Measurements from ENCODE around the gene LSM3. TPM values are rescaled to one million over a fixed set of nuclear protein-coding genes. Genes with fewer than 3 reads are reported as not detected.

Gene LSM3
- total and polyA plus RNA-seq, 4 donors = 7.1 to 19.5 (median 10.2) TPM

DNA sequence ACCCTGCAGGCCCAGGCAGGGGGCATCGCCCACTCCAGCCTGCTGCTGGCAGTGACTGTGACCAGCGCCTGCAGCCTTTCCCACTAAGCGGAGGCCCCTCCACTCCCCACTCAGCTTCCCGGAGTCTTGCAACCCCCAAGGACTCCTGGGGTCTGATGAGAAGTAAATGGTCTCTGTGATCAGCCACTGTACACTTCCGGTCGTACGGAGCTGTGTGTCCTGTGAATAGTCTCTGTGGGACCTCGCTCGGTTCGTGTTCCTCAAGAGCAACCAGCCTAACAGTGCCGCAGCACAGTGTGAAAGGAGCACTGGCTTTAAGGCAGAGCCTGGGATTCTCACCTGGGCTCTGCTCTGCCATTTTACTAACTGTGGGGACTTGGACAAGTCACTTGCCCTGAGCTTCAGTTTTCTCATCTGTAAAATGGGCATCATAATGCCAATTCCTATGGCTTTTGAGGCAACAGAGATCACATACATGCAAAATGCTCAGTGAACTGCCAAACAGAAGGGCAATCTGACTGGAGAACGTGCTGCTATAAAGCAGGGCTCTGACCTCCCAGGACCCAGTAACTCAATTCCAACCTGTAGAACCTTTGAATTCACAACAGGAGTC is 27.0 kb upstream of the LSM3 start:
- DNase-seq = no peak
- Histone ChIP-seq H3K4me1 (ENCODE audit: control insufficient read depth in 1 of 2, insufficient read depth in 2 of 2, low read length in 2 of 2) (peaks cover 0 to 1% of the 10 kb centered on the region in 2 donors), H3K4me3 (ENCODE audit: low read length in 2 of 2) (no peak overlapping the region), H3K27me3 (ENCODE audit: control insufficient read depth in 1 of 2, insufficient read depth in 2 of 2, low read length in 1 of 2) (no peaks in the 10 kb centered on the region), H3K36me3 (ENCODE audit: control insufficient read depth in 1 of 2, insufficient read depth in 2 of 2, low read length in 1 of 2) (peaks cover 0 to 7% of the 10 kb centered on the region in 2 donors), H3K9me3 (ENCODE audit: control insufficient read depth, low read length) (no peaks in the 10 kb centered on the region), H3K27ac (ENCODE audit: low read depth in 1 of 2, low read length in 2 of 2) (no peak overlapping the region)
- ATAC-seq (ENCODE audit: low FRiP score) = no peak
- intact Hi-C loops (cut with DNase I) = no loop called here
- 88 to 89% methylated on average over 12 of the region's 12 CpGs for WGBS, 2 donors

DNA sequence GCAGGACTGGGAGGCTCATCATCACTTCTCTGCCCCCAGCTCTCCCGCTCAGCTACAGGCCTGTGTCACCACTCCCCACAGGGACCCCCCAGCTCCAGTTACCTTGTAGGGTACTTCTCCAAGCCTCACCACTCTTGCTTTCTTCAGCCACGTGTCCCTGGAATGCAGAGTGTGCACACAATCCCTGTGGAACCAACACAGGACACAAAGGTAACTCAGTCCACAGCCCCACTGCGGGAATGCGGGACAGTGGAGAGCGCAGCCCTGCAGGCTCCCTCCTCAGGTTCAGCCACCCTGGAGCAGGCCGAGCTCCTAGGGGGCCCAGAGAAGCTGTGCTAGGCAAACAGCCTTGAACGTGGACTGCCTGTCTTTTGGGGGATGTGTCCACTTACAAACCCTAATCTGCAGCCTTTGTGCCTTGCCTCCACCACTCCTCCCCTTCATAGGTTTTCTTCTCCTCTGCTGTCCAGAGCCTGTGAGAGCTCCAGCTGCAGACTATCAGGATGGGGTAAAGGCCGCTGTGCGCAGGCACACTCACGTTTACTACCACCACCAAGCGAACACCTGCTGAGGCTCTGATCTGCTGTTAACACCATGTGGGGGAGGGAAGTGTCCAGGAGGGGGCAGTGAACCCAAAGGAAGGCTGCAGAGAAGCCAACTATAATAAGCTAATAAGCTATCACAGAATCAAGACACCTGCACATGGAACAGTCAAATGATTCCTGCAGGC is 26.2 kb upstream of the LSM3 start:
- Histone ChIP-seq H3K27me3 (ENCODE audit: control insufficient read depth in 1 of 2, insufficient read depth in 2 of 2, low read length in 1 of 2) (no peaks in the 10 kb centered on the region), H3K36me3 (ENCODE audit: control insufficient read depth in 1 of 2, insufficient read depth in 2 of 2, low read length in 1 of 2) (peaks cover 2 to 11% of the 10 kb centered on the region in 2 donors), H3K4me1 (ENCODE audit: control insufficient read depth in 1 of 2, insufficient read depth in 2 of 2, low read length in 2 of 2) (no peaks in the 10 kb centered on the region), H3K4me3 (ENCODE audit: low read length in 2 of 2) (no peak overlapping the region), H3K27ac (ENCODE audit: low read depth in 1 of 2, low read length in 2 of 2) (no peak overlapping the region), H3K9me3 (ENCODE audit: control insufficient read depth, low read length) (no peaks in the 10 kb centered on the region)
- 87 to 89% methylated on average over 11 of the region's 11 CpGs for WGBS, 2 donors
- ATAC-seq (ENCODE audit: low FRiP score) (no peak), DNase-seq (no peak)
- intact Hi-C loops (cut with DNase I) = no loop called here

DNA sequence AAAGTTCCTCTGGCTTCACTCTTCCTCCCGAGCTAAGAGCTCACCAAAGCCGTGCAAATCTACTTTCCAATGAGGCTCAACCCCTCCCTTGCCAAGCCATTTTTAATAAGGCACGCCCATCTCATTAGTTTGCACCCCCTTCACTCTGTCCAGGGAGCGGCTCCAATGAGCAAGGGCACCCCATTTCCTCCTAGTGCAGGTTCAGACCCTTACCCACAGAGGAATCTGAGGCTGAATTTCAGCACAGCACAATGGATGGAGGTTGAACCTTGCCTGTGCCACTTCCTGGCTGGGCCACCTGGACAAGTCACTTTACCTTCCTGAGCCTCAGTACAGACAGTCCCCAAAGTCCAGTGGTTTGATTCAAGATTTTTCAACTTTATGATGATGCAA is 25.7 kb upstream of the LSM3 start:
- H3K9me3 ChIP-seq (ENCODE audit: control insufficient read depth, low read length) = no peaks in the 10 kb centered on the region
- intact Hi-C loops (cut with DNase I) = no loop called here
- no peak overlapping the region for H3K27ac ChIP-seq (ENCODE audit: low read depth in 1 of 2, low read length in 2 of 2)
- H3K36me3 ChIP-seq (ENCODE audit: control insufficient read depth in 1 of 2, insufficient read depth in 2 of 2, low read length in 1 of 2) = peaks cover 2 to 11% of the 10 kb centered on the region in 2 donors
- WGBS, 2 donors = 84% methylated on average over 4 of the region's 4 CpGs
- DNase-seq = no peak
- H3K27me3 ChIP-seq (ENCODE audit: control insufficient read depth in 1 of 2, insufficient read depth in 2 of 2, low read length in 1 of 2) = no peaks in the 10 kb centered on the region
- no peaks in the 10 kb centered on the region for H3K4me1 ChIP-seq (ENCODE audit: control insufficient read depth in 1 of 2, insufficient read depth in 2 of 2, low read length in 2 of 2)
- ATAC-seq (ENCODE audit: low FRiP score) = no peak
- no peak overlapping the region for H3K4me3 ChIP-seq (ENCODE audit: low read length in 2 of 2)

DNA sequence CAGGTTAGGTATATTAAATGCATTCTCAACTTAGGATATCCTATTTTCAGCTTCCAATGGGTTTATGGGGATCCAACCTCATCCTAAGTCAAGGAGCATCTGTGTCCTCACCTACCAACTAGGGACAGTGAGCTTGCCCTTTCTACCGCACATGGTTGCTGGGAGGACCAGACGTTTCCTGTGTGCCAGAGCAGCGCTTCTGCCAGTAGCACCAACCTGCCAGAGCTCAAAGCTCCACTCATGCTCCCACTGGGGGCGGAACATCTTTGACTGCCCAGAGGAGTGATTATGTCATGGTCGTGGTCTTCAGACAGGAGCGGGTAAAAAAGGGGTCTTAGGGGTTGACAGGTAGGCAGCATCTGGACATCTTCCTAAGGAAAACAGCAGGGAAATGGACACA is 25.0 kb upstream of the LSM3 start:
- intact Hi-C loops (cut with DNase I) = no loop called here
- ATAC-seq (ENCODE audit: low FRiP score) = no peak
- no peaks in the 10 kb centered on the region for H3K4me1 ChIP-seq (ENCODE audit: control insufficient read depth in 1 of 2, insufficient read depth in 2 of 2, low read length in 2 of 2)
- H3K27me3 ChIP-seq (ENCODE audit: control insufficient read depth in 1 of 2, insufficient read depth in 2 of 2, low read length in 1 of 2) = no peaks in the 10 kb centered on the region
- H3K36me3 ChIP-seq (ENCODE audit: control insufficient read depth in 1 of 2, insufficient read depth in 2 of 2, low read length in 1 of 2) = peaks cover 2 to 16% of the 10 kb centered on the region in 2 donors
- H3K4me3 ChIP-seq (ENCODE audit: low read length in 2 of 2) = no peak overlapping the region
- no peak overlapping the region for H3K27ac ChIP-seq (ENCODE audit: low read depth in 1 of 2, low read length in 2 of 2)
- no peaks in the 10 kb centered on the region for H3K9me3 ChIP-seq (ENCODE audit: control insufficient read depth, low read length)
- no peak for DNase-seq
- WGBS, 2 donors = 85 to 87% methylated on average over 6 of the region's 6 CpGs

DNA sequence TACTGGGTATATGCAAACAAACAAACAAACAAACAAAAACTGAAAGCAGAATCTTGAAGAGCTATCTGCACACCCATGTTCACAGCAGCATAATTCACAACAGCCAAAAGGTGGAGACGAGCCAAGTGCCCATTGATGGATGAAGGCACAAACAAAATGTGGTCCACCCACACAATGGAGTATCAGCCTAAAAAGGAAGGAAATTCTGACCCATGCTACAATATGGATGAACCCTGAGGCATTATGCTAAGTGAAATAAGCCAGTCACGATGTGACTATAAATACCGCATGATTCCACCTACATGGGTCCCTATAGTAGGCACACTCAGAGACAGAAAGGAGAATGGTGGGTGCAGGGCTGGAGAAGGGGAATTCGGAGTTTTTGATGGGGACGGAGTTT is 24.3 kb upstream of the LSM3 start:
- Histone ChIP-seq H3K4me3 (ENCODE audit: low read length in 2 of 2) (no peak overlapping the region), H3K4me1 (ENCODE audit: control insufficient read depth in 1 of 2, insufficient read depth in 2 of 2, low read length in 2 of 2) (no peaks in the 10 kb centered on the region), H3K9me3 (ENCODE audit: control insufficient read depth, low read length) (no peaks in the 10 kb centered on the region), H3K36me3 (ENCODE audit: control insufficient read depth in 1 of 2, insufficient read depth in 2 of 2, low read length in 1 of 2) (peaks cover 4 to 19% of the 10 kb centered on the region in 2 donors), H3K27me3 (ENCODE audit: control insufficient read depth in 1 of 2, insufficient read depth in 2 of 2, low read length in 1 of 2) (no peaks in the 10 kb centered on the region), H3K27ac (ENCODE audit: low read depth in 1 of 2, low read length in 2 of 2) (no peak overlapping the region)
- no peak for ATAC-seq (ENCODE audit: low FRiP score)
- no peak for DNase-seq
- WGBS, 2 donors = 86 to 88% methylated on average over 5 of the region's 5 CpGs
- intact Hi-C loops (cut with DNase I) = no loop called here

DNA sequence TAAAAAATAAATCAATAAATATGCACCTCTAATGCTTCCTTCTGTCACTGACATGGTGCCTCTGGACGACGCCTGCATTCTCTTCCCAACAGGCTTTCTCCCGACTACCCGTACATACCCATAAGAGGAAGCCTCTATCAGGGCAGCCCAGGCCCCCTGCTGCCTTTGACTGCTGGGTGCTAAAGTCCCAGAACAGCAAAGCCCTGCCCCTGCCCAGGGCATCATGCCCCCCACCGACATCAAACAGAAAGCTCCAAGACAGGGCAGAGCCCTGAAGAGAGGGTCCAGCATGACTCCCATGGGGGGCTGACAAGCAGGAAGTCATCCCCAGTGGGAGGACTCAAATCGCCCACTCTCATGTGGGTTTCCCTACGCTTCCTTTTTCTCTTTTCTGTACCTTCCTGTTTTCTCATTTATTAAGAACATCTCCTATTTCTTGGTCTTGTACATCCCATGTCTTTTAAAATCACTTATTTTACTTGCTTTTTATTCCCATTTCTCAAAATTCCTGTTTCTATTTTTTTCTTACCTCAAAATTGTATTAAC is 23.6 kb upstream of the LSM3 start:
- H3K27me3 ChIP-seq (ENCODE audit: control insufficient read depth in 1 of 2, insufficient read depth in 2 of 2, low read length in 1 of 2) = no peaks in the 10 kb centered on the region
- no peak overlapping the region for H3K27ac ChIP-seq (ENCODE audit: low read depth in 1 of 2, low read length in 2 of 2)
- DNase-seq (no peak), ATAC-seq (ENCODE audit: low FRiP score) (no peak)
- WGBS, 2 donors = 90% methylated on average over 7 of the region's 7 CpGs
- H3K4me3 ChIP-seq (ENCODE audit: low read length in 2 of 2) = no peak overlapping the region
- peaks cover 9 to 23% of the 10 kb centered on the region in 2 donors for H3K36me3 ChIP-seq (ENCODE audit: control insufficient read depth in 1 of 2, insufficient read depth in 2 of 2, low read length in 1 of 2)
- no peaks in the 10 kb centered on the region for H3K4me1 ChIP-seq (ENCODE audit: control insufficient read depth in 1 of 2, insufficient read depth in 2 of 2, low read length in 2 of 2)
- intact Hi-C loops (cut with DNase I) = no loop called here
- H3K9me3 ChIP-seq (ENCODE audit: control insufficient read depth, low read length) = no peaks in the 10 kb centered on the region

DNA sequence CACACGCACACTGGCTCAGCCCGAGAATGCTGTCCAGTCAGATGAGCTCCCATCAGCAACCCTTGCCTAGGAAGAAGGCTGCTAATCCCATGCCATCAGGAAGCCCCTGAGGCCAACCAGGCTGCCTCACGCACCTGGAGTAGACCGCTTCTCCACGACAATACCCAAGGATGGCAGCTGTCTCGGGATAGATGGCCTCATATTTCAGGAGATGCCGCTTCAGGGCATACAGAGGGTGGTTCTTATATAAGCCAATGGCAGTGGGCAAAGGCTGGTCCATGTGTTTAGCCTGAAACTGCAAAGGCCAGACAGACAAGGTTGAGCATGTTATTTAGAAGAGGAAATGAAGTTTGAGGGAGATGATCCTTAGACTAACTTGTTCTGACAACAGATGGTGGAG is 22.4 kb upstream of the LSM3 start:
- intact Hi-C loops (cut with DNase I) = no loop called here
- H3K4me1 ChIP-seq (ENCODE audit: control insufficient read depth in 1 of 2, insufficient read depth in 2 of 2, low read length in 2 of 2) = no peaks in the 10 kb centered on the region
- no peak for DNase-seq
- WGBS, 2 donors = 95% methylated on average over 7 of the region's 7 CpGs
- H3K27me3 ChIP-seq (ENCODE audit: control insufficient read depth in 1 of 2, insufficient read depth in 2 of 2, low read length in 1 of 2) = no peaks in the 10 kb centered on the region
- H3K36me3 ChIP-seq (ENCODE audit: control insufficient read depth in 1 of 2, insufficient read depth in 2 of 2, low read length in 1 of 2) = peaks cover 9 to 26% of the 10 kb centered on the region in 2 donors
- ATAC-seq (ENCODE audit: low FRiP score) = no peak
- H3K4me3 ChIP-seq (ENCODE audit: low read length in 2 of 2) = no peak overlapping the region
- H3K27ac ChIP-seq (ENCODE audit: low read depth in 1 of 2, low read length in 2 of 2) = no peak overlapping the region
- no peaks in the 10 kb centered on the region for H3K9me3 ChIP-seq (ENCODE audit: control insufficient read depth, low read length)

DNA sequence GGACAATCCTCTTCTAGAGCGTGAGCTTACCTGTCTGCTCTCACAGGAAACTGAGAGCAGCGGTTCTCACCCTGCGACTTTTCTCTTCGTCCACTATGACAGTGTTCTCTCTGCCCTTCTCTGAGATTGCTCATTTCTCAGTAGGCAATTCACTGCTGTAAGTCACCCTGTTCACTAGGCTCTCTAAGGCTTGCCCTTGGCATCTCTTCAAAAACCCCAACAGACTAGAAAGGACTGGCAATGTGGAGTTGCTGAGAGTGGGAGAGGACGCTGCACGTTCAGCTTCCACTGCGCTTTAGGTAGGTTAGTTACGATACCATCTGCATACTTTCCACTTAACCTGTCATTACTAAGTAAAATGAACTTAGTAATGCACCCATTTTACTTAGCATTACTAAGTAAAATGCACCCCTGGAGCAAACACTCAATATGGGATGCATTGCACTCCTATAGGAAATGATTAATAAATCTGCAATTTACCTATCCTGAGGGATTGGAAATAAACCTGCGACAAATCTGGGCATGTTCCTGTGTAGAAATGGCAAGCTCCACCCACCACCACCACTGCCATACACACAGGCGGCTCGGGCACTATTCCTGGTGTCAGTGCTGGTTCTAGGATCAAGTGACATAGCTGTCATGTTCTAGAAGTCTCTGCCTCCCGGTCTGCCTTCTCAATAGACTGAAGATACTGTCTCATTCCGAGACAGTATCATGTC is 21.6 kb upstream of the LSM3 start:
- 92 to 94% methylated on average over 13 of the region's 13 CpGs for WGBS, 2 donors
- no peak for DNase-seq
- Histone ChIP-seq H3K4me3 (ENCODE audit: low read length in 2 of 2) (no peak overlapping the region), H3K4me1 (ENCODE audit: control insufficient read depth in 1 of 2, insufficient read depth in 2 of 2, low read length in 2 of 2) (no peaks in the 10 kb centered on the region), H3K27ac (ENCODE audit: low read depth in 1 of 2, low read length in 2 of 2) (no peak overlapping the region), H3K27me3 (ENCODE audit: control insufficient read depth in 1 of 2, insufficient read depth in 2 of 2, low read length in 1 of 2) (no peaks in the 10 kb centered on the region), H3K36me3 (ENCODE audit: control insufficient read depth in 1 of 2, insufficient read depth in 2 of 2, low read length in 1 of 2) (peaks cover 9 to 26% of the 10 kb centered on the region in 2 donors), H3K9me3 (ENCODE audit: control insufficient read depth, low read length) (no peaks in the 10 kb centered on the region)
- ATAC-seq (ENCODE audit: low FRiP score) = no peak
- intact Hi-C loops (cut with DNase I) = no loop called here

All from aorta (tissue), 5 donors.